Aortic smooth muscle cell (primary cell): ENCODE measurements around the gene MFAP5. TPM values are rescaled to one million over a fixed set of nuclear protein-coding genes. Genes with fewer than 3 reads are reported as not detected.

ENCODE experiments used
- total RNA-seq: library from RNA; depleted of rRNA; stranded (reverse); fragments of >200 nt; gene quantifications from 2 replicates; pipeline ENCODE4 v1.2.3, GENCODE V29; 2014

Gene MFAP5
- 2.8 and 8.5 TPM in 2 replicates for total RNA-seq

GRCh38 chr12:8662593-8662992 lies at the start of gene MFAP5:
Gene MFAP5 (minus strand): TSS chr12:8662826. CDS start chr12:8662104, 722 bp downstream.

GRCh38 chr12:8697476-8698131 lies 35.0 kb upstream of the MFAP5 start, which contains the start of gene RIMKLB:
Gene RIMKLB (plus strand): TSS chr12:8697991. CDS start chr12:8713867, 15,876 bp downstream.

GRCh38 chr12:8612629-8613028 lies 50.0 kb downstream of the MFAP5 start, which contains the start of gene AICDA:
Gene AICDA (minus strand): TSS chr12:8612859. CDS start chr12:8612767, 92 bp downstream.

Other genes with a start within 250 kb of the MFAP5 start
- not detected in 2 replicates for gene CLEC6A, start 206.9 kb downstream of the MFAP5 start, total RNA-seq
- gene CLEC4D, start 149.3 kb downstream of the MFAP5 start, total RNA-seq, result not detected in 2 replicates
- not detected in 2 replicates for gene CLEC4E, start 121.9 kb downstream of the MFAP5 start, total RNA-seq
- not detected in 2 replicates for gene AICDA, start 50.0 kb downstream of the MFAP5 start, total RNA-seq
- 29.6 and 42.2 TPM in 2 replicates for gene RIMKLB, start 35.2 kb upstream of the MFAP5 start, total RNA-seq
- 0.53 TPM in 1 of 2 replicates, not detected in the other for gene A2ML1, start 159.8 kb upstream of the MFAP5 start, total RNA-seq